ENCODE measurements around the gene TKT. TPM values are rescaled to one million over a fixed set of nuclear protein-coding genes. Genes with fewer than 3 reads are reported as not detected.

Gene TKT
- total RNA-seq, 1 experiment from 2014 or later: 650 TPM

GRCh38 chr3:53273146-53273670 is 17.4 kb upstream of the TKT start:
- TF ChIP-seq CTCF (conservative IDR thresholded peaks at IDR 0.05): no peak
- Histone ChIP-seq H2BK5ac (ENCODE audit: insufficient read length, low read length) (no peak overlapping the region), H4K91ac (ENCODE audit: insufficient read length, low read depth, low read length) (no peak overlapping the region), H4K8ac (replicated peaks; ENCODE audit: insufficient read length, low read depth, low read length) (no peak overlapping the region), H3K9ac (ENCODE audit: extremely low read depth, insufficient read length, low read length) (no peak overlapping the region), H2BK15ac (ENCODE audit: low read depth, low read length) (no peak overlapping the region), H2AK5ac (ENCODE audit: insufficient read length, low read length) (no peak overlapping the region), H3K27ac (ENCODE audit: insufficient read length, low read depth, low read length) (no peak overlapping the region), H3K4ac (ENCODE audit: low read depth, low read length) (no peak overlapping the region), H3K56ac (ENCODE audit: insufficient read length, low read depth, low read length) (no peak overlapping the region), H2BK12ac (ENCODE audit: insufficient read length, low read depth, low read length) (no peak overlapping the region), H3K18ac (ENCODE audit: insufficient read length, low read depth, low read length) (no peak overlapping the region), H4K5ac (ENCODE audit: insufficient read length, low read depth, low read length) (no peak overlapping the region), H3T11ph (ENCODE audit: low read length) (no peak overlapping the region), H3K14ac (ENCODE audit: insufficient read depth, low read length) (no peak overlapping the region), H3K9me3 (ENCODE audit: control insufficient read depth, low read depth, low read length) (no peaks in the 10 kb centered on the region), H3K79me1 (ENCODE audit: insufficient read depth, low read depth, low read length, poor library complexity, severe bottlenecking) (no peaks in the 10 kb centered on the region), H2BK120ac (ENCODE audit: low read depth, low read length, poor library complexity, severe bottlenecking) (no peak overlapping the region), H4K20me1 (ENCODE audit: control insufficient read depth, insufficient read depth, insufficient read length) (no peaks in the 10 kb centered on the region), H3K23ac (ENCODE audit: insufficient read length, low read depth, low read length) (no peak overlapping the region), H3K27me3 (ENCODE audit: insufficient read depth, low read length) (no peaks in the 10 kb centered on the region), H2BK20ac (ENCODE audit: low read depth, low read length, poor library complexity, severe bottlenecking) (no peak overlapping the region), H3K4me1 (ENCODE audit: insufficient read depth, low read length) (no peaks in the 10 kb centered on the region; the same call in 1 of the 2 replicates), H3K23me2 (ENCODE audit: insufficient read length, low read depth, low read length, poor library complexity, severe bottlenecking) (no peaks in the 10 kb centered on the region), H2AFZ (ENCODE audit: low read length) (no peak overlapping the region), H3K79me2 (ENCODE audit: insufficient read depth, low read length) (no peaks in the 10 kb centered on the region), H3K4me2 (ENCODE audit: insufficient read depth, insufficient read length, low read length) (no peak overlapping the region)
- Mint-ChIP-seq H3K4me1 (peaks cover 19 to 21% of the 10 kb centered on the region in 2 experiments), H3K9me3 (no peaks in the 10 kb centered on the region), H3K27ac (peak overlapping the region in 1 of 3 experiments; percentile 36; a peak in 2 of 7 replicates), H3K27me3 (ENCODE audit: low read depth) (no peaks in the 10 kb centered on the region; the same call in none of the 2 replicates), H3K36me3 (ENCODE audit: insufficient read depth in 1 of 3, low read depth in 3 of 3) (peaks cover 0 to 2% (median 0%) of the 10 kb centered on the region in 3 experiments; a peak in 1 of 7 replicates), H3K4me3 (no peak overlapping the region)
- WGBS (ENCODE audit: extremely low coverage, insufficient read length, low lambda C conversion rate): no CpG with 5 or more reads among the region's 10 CpGs
- no peak for DNase-seq
